ENCODE results near the gene IFITM10.
"Not testable (repeated sequence)": the region's sequence is repeated elsewhere in the genome, so short reads cannot be mapped to it uniquely, and the experiment has no call there.

Gene IFITM10

DNA sequence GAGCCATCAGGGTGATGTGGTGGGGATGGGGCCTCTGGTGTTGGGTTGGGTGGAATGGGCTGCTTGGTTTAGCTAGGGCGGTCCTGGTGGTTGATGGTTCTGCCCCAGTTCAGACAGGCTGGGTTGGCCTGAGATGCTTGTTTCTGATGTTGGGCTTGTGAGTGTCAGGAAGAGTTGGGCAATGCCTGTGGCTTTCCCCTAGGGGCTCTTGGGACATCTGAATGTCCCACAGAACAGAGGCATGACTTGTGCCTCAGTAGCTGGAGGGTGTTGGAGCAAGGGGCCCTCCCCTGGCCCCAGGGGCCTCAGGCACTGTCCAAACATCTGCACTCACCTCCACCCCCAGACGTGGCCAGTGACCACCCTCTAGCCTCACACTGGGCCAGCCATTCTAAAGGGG lies 27.3 kb upstream of the IFITM10 start:
- FAIRE-seq, result no peak

GRCh38 chr11:1776944-1777715 lies 26.7 kb upstream of the IFITM10 start:
- FAIRE-seq, result no peak

GRCh38 chr11:1776331-1776851 lies 26.0 kb upstream of the IFITM10 start:
- no peak for FAIRE-seq

- FAIRE-seq, result no peak
These were observed 24.5 kb upstream of the IFITM10 start for GRCh38 chr11:1774886-1775285.

DNA sequence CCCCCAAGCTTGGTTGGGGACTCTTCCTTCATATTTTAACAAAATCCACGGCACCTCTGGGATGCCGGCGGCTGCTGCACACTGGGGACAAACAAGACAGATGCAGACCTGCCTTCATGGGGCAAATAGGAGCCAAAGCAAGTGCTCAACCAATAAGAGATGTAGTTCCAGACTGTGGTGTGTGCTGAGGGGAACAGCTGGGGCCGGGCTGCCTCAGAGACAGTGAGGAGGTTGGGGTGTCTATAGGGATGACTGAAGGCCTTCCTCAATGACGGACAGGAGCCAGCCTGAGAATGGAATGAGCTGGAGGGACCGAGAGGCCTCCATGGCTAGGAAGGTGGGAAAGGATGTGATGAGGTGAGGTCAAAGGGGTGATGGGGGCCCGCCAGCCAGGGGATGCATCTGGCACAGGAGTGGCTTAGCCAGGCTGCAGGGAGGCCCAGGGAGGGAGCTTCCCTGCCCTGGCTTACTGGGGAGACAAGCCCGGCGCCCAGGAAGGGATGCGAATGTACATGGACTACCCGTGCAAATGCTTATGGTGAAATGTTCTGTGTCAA lies 23.7 kb upstream of the IFITM10 start:
- no peak for FAIRE-seq

- FAIRE-seq, result no peak
These were observed 23.0 kb upstream of the IFITM10 start for GRCh38 chr11:1773131-1773993.

DNA sequence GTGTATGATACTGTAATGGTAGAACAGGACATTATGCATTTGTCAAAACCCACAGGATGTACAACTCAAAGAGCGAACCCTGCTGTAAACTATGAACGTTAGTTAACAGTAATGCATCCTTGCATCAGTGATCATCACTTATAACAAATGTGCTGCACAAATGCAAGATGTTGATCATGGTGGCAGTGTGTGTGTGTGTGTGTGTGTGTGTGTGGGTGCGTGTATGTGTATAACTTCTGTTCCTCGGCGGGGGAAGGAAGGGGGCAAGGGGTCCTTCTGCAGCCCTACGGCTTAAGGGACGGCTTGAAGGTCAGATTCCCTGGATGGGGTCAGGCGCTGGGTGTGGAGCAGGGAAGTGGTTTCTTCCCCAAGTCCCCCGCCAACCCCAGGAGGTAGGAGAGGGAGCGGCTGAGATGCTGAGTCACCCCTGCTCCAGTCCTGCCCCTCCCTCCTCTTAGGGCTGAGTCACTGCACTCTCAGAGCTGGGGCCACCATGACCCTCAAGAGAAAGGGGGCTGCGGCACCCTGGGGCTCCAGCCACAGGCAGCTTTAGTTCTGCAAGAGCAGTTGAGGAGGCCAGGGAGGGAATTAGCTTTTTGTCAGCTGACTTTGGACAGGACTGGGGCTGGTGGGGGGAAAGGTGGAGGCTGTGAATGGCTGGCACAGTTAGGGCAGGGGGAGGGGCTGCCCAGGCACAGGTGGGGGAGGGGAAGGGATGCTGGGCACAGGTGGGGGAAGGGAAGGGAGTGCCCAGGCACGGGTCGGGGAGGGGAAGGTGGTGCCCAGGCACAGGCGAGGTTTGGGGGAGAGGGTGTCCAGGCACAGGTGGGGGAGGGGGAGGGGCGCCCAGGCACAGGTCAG lies 22.1 kb upstream of the IFITM10 start:
- FAIRE-seq, result no peak

- no peak for FAIRE-seq
These were observed 21.3 kb upstream of the IFITM10 start for GRCh38 chr11:1771700-1772099.

DNA sequence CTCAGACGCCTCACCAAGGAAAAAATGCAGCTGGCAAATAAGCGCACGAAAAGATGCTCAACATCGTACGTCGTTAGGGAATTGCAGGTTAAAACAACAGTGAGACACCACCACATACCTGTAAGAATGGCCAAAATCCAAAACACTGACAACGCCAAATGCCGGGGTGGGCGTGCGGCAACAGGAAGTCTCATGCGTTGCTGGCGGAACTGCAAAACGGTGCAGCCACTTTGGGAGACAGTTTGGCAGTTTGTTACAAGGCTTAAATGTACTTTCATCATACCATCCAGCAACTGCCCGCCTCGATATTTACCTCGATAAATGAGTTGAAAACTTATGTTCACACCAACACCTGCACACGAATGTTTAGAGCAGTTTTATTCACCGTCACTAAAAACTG lies 20.9 kb upstream of the IFITM10 start:
- no peak for FAIRE-seq

DNA sequence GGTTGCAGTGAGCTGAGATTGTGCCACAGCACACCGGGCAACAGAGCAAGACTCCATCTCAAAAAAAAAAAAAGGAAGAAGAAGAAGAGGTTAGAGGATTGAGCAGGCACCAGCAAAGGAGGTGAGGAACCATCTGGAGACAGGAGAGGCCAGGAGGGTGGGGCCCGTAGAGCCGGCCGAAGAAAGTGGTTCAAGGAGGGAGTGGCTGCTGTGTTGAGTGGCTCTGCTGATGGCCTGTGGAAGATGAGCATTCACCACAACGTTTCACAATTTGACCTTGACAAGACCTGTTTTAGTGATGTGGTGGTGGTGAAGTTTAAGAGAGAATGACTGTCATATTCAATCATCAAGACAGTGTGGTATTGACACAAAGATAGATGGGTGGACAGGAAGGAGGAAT lies 20.1 kb upstream of the IFITM10 start:
- FAIRE-seq, result no peak

DNA sequence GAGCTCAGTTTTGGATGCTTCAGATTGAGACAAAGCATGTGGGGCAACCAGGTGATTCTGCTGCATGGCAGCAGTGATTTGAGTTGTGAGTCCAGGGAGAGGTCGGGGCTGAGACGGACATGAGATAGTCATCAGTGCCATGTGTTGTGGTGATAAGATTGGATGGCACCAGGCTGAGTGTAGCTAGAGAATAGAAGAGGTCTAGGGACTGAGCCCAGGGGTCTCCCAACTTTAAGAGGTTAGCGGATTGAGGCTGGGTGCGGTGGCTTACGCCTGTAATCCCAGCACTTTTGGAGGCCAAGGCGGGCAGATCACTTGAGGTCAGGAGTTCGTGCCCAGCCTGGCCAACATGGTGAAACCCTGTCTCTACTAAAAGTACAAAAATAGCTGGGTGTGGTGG lies 19.7 kb upstream of the IFITM10 start:
- FAIRE-seq, result no peak

- FAIRE-seq, result not testable (repeated sequence)
These were observed 19.0 kb upstream of the IFITM10 start for GRCh38 chr11:1769304-1769936.

DNA sequence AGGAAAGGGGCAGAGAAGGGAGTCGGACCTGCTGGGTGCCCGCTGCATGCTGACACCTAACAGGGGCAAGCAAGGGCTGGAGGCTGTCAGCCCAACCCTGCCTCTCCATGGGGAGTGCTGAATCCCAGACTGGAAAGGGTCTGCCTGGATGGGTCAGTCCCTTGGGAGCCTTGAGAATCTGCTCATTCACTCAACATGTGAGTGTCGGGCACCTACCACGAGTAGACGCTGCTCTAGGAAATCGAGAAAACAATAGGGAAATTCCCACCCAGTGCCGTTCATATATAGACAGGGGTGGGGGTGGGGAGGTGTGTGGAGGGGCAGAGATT lies 17.7 kb upstream of the IFITM10 start:
- FAIRE-seq, result no peak

- FAIRE-seq, result no peak
These were observed 17.2 kb upstream of the IFITM10 start for GRCh38 chr11:1767399-1768140.

DNA sequence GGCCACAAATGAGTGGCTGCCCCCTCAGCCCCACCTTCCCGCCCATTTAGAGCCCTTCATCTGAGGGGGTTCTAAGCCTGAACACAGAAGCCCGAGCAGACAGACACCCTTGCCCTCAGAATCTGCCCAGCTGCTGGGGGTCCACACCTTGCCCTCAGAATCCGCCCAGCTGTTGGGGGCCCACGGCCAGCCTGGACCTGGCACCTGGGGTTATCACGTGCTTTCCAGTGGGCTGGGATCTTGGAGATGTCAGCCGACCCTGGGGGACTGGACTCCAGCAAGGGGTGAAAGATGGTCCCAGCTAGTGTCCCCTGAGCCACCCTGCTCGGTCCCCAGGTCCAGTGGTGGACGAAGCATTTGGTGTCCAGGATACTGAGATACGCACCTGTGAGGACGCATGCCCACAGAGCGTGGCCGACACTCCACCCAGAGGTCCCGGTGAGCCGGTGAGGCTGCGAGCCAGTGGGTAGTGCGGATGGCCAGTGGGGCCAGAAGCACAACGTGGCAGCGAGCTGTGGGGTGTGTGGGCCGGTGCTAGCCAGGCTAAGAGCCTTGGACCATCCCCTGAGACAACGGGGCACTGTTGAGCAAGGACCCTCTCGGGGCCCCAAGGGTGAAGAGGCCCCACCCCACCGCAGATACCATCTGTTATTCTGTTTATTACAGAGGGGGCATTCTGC lies 16.5 kb upstream of the IFITM10 start:
- FAIRE-seq, result no peak

DNA sequence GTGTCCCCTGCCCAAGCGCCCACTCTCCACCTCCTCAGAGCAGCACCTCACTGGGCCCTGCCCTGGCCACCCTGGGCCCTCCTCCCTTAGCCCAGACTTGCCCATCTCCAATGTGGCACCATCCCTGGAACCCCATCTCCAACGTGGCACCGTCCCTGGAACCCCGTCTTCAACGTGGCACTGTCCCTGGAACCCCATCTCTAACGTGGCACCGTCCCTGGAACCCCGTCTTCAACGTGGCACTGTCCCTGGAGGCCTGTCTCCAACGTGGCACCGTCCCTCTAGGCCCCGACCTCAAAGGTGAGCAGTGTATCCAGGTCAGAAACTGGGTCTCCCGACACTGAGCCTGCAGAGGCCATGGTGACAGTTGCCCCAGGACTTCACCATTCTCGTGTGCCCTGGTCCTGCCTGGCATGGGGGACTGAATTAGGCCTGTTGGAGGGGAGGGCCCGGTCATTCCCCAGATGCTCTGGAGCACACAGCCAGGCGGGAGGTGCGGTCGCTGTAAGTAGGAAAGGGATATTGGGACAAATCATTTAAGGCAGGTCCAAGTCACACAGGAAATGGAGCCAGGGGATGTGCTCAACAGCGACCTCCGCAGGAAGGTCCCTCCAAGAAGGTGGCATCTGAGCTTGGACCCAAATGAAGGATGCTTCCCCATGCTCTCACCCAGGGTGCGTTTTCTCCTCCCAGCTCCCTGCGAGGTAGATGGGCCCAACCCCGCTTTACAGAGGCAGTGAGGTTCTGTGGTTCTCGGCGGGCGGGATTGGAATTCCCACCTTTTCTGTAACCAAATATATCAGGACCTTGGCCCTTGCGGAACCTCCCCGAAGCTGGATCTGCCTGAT lies 15.7 kb upstream of the IFITM10 start:
- FAIRE-seq, result no peak

DNA sequence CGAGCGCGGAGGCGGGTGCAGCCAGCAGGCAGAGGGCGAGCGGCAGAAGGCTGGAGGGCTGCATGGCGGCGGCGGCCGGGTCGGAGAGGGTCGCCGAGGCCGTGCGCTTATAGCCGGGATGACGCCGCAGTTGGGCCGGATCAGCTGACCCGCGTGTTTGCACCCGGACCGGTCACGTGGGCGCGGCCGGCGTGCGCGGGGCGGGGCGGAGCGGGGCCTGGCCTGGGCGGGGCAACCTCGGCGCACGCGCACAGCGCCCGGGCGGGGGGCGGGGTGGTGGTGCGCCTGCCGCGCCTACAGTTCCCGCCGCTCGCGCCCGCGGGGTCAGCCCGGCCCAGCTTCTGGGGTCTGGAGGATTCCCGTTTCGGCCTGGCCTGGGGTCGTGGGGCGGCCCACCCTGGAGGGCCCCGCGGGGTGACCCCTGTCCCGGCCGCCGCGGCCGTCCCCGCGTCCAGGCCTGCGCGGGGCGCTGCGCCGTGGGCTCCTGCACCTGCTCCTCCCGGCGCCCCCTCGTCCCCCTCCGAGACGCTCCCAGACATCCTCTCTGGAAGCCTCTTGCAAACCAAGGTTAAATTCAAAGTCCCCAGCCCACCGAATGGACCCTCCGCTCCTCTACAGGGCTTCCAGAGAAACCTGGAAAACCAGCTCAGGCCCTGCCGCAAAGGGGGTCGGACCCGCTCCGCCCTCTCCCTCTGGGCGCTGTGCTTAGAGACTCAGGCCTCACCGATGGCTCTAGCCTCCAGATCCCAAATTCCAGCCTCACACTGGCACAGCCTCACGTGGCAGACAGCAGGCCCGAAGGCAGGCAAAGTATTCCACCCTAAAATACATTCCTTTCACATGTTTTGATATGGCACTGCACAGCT lies 13.6 kb upstream of the IFITM10 start, which contains the start of gene CTSD:
CTSD (minus strand) TSS at position 132 of the 866 bp plus-strand sequence; CDS start at position 64, 68 bp downstream.
- FAIRE-seq, result no peak

DNA sequence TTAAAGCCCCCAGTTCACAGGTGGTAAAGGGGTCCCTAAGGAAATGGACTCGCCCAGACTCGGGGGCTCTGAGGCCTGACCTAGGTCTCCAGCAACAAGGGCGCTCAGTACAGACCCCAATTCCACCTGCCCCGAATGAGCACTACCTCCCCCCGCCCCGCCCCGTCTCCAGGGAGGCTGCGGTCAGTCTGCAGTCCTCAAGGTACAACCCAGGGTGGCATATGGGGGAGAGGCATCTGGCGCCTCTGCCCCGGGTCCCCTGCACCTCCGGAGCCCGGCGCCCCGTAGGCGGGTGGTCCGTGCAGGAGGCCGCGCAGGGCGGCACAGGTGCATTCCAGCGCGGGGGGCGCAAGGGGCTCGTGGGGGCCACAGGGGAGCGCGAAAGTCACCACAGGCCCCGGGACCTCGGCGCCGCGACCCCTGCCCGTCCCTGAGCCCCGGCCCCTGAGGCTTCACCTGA lies 13.0 kb upstream of the IFITM10 start:
- FAIRE-seq, result no peak

Measured in TTC549 (cell line).